ENCODE measurements around the gene MRM2. TPM values are rescaled to one million over a fixed set of nuclear protein-coding genes. Genes with fewer than 3 reads are reported as not detected.

The MRM2 gene
- total RNA-seq: 10 to 100 TPM; 36.7 to 37.8 TPM

DNA sequence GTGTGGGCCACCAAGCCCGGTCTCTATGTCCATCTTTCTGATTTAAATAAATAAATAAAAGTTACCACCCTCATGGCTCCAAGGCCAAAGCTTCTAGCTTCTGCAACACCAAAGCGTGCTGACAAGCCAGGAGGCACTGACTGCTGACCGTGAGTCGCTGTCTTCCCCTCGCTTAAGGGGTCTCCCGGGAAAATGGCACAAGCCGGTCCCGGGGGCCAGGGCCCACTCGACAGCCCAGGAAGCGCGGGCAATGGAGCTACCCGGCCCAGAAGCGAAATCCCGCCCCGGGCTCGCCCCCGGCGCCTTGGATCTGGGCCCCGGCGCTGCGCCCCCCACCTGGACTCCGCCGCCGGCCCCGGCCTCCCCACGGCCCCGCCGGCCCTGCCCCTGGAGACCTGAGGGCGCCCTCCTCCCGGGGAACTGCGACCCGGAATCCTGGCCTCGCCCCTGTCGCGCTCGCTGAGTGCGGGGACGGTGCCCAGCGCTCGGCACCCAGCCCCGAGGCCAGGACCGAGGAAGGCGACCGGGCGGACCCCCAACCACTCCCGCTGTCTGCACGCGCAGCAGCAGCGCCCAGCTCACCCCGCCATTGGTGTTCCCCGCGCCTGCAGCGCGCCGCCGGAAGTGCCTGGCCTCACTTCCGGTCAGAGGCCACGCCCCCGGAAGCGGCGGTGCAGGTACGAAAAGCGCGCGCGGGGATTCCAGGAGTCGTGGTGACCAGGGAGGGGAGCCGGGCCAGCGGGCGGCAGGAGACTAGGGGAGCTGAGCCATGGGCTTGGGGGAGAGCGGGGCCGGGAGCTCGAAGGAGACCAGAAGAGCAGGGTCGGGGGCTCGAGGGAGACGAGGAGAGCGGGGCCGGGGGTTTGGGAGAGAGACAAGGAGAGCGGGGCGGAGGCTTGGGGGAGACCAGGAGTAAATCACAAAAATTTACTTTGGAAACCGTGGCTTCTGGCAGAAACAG lies at the start of gene MRM2, which contains the start of gene NUDT1:
MRM2 (minus strand) TSS at position 626 of the 961 bp plus-strand sequence; CDS start at position 590, 36 bp downstream.
NUDT1 (plus strand) TSS at position 647 of the 961 bp plus-strand sequence. CDS start 2,349 bp downstream, outside the sequence.
- Mint-ChIP-seq H3K27me3 (ENCODE audit: low read depth) (no peaks in the 10 kb centered on the region), H3K27ac (peak within 1 kb of the TSS; percentile 96), H3K4me3 (peak within 1 kb of the TSS; percentile 95), H3K9me3 (ENCODE audit: insufficient read depth) (no peaks in the 10 kb centered on the region), H3K4me1 (ENCODE audit: low read depth) (peaks cover 47% of the 10 kb centered on the region), H3K36me3 (ENCODE audit: low read depth) (peaks cover 37% of the 10 kb centered on the region)
- peak; percentile 86 for ATAC-seq
- POLR2A ChIA-PET: interaction anchor here (0.6 to 2.7 kb wide), 9 partner anchors 9 to 146 kb away, joined by 3 to 15 read pairs (median 3); partner anchors contain the start of gene MAD1L1
- DNase-seq: peak; percentile 75
- CTCF ChIA-PET: interaction anchor here (1.0 to 1.7 kb wide), 5 partner anchors 10 to 738 kb away, joined by 3 to 7 read pairs (median 4); no protein-coding TSS in a partner anchor

DNA sequence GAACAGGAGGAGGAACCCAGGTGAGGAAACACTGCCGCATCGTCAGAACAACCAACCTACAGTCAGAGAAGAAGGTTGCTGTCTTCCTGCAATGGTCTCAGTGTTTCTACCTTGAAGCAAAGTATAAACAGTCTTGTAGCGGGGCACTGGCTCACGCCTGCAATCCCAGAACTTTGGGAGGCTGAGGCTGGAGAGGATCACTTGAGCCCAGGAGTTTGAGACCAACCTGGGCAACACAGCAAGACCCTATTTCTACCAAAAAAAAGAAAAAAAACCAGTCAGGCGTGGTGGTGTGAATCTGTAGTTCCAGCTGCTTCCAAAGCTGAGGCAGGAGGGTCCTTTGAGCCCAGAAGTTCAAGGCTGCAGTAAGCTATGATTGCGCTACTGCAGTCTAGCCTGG lies 48.9 kb upstream of the MRM2 start:
- H3K27ac Mint-ChIP-seq: no peak overlapping the region
- ATAC-seq (no peak), DNase-seq (no peak)
- H3K4me3 Mint-ChIP-seq: no peak overlapping the region
- CTCF ChIA-PET: interaction anchor here (0.6 kb wide), 1 partner anchor 10 kb away, joined by 4 read pairs; no protein-coding TSS in a partner anchor
- no peaks in the 10 kb centered on the region for H3K36me3 Mint-ChIP-seq (ENCODE audit: low read depth)
- no peaks in the 10 kb centered on the region for H3K4me1 Mint-ChIP-seq (ENCODE audit: low read depth)
- no peaks in the 10 kb centered on the region for H3K27me3 Mint-ChIP-seq (ENCODE audit: low read depth)
- POLR2A ChIA-PET: interaction anchor here (0.6 kb wide), 1 partner anchor 36 kb away, joined by 4 read pairs; no protein-coding TSS in a partner anchor
- no peaks in the 10 kb centered on the region for H3K9me3 Mint-ChIP-seq (ENCODE audit: insufficient read depth)

DNA sequence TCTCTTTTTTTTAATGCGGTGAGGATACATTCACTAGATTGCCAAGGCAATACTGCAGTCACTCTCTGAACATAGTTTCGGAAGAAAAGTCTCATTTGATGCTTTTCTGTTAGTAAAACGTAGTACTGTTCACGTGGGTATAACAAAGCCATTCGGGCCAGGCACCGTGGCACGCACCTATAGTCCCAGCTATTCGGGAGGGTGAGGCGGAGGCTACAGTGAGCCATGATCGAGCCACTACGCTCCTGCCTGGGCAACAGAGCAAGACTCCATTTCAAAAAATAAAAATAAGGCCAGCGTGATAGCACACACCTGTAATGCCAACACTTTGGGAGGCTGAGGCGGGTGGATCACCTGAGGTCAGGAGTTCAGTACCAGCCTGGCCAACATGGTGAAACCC lies 47.6 kb upstream of the MRM2 start:
- CTCF ChIA-PET: no interaction called here
- no peak overlapping the region for H3K27ac Mint-ChIP-seq

DNA sequence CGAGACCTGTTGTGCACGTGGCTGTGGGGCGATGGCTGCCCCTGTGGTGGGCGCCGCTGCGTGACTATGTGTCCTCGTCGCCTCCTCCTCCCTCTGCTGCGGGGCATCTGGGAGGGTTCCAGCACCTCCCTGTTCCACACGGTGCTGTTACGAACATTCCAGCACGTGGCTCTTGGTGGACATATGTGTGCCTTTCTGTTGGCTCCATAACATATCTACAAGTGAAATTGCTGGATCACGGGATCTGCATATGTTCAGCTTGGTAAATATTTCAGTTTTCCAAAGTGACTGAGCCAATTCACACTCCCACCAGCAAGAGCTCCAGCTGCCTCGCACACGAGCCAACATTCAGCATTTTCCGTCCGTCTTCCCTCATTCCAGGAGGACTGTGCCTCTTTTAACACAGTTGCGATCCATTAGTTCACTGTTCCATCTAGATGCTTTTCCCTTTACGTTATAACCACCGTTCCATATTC lies 47.1 kb upstream of the MRM2 start:
- Mint-ChIP-seq H3K36me3 (ENCODE audit: low read depth) (no peaks in the 10 kb centered on the region), H3K27me3 (ENCODE audit: low read depth) (no peaks in the 10 kb centered on the region), H3K9me3 (ENCODE audit: insufficient read depth) (no peaks in the 10 kb centered on the region), H3K4me3 (no peak overlapping the region), H3K4me1 (ENCODE audit: low read depth) (no peaks in the 10 kb centered on the region), H3K27ac (no peak overlapping the region)
- ChIA-PET CTCF (no interaction called here), POLR2A (no interaction called here)
- no peak for ATAC-seq
- no peak for DNase-seq

More for the DNA sequence above, 47.6 kb upstream of the MRM2 start:
- POLR2A ChIA-PET: no interaction called here
- Mint-ChIP-seq H3K9me3 (ENCODE audit: insufficient read depth) (no peaks in the 10 kb centered on the region), H3K36me3 (ENCODE audit: low read depth) (no peaks in the 10 kb centered on the region), H3K4me3 (no peak overlapping the region), H3K27me3 (ENCODE audit: low read depth) (no peaks in the 10 kb centered on the region), H3K4me1 (ENCODE audit: low read depth) (no peaks in the 10 kb centered on the region)
- ATAC-seq (no peak), DNase-seq (no peak)

DNA sequence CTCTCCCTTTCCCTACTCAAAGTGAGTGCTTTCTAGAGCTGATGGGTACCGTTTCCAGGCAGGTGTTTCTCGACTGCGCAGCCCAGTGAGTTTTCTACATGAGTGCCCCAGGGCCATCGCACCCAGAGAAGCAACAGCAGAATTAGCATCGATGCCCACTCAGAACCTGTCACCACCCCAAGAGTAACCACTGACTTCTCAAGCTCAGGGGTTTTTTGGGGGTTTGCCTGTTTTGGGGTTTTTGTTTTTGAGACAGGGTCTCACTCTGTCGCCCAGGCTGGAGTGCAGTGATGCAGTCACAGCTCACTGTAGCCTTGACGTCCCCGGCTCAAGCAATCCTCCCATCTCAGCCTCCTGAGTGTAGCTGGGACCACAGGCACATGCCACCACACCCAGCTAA lies 46.5 kb upstream of the MRM2 start:
- ChIA-PET POLR2A (no interaction called here), CTCF (no interaction called here)
- Mint-ChIP-seq H3K4me3 (no peak overlapping the region), H3K27ac (no peak overlapping the region), H3K9me3 (ENCODE audit: insufficient read depth) (no peaks in the 10 kb centered on the region), H3K4me1 (ENCODE audit: low read depth) (no peaks in the 10 kb centered on the region), H3K27me3 (ENCODE audit: low read depth) (no peaks in the 10 kb centered on the region), H3K36me3 (ENCODE audit: low read depth) (no peaks in the 10 kb centered on the region)
- DNase-seq (no peak), ATAC-seq (no peak)

DNA sequence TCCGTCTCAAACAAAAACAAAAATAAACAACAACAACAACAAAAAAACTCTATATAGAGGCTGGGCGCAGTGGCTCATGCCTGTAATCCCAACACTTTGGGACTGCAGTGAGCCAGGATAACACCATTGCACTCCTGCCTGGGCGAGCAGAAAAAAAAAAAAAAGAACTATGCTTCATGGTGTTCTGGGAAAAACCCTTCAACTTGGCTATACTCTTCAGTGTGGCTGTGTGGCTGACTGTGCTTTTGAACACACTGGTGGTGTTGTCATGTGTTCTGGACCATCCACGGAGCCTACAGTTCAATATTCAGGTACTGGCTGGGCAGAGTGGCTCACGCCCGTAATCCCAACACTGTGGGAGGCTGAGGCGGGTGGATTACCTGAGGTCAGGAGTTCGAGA lies 45.7 kb upstream of the MRM2 start:
- Mint-ChIP-seq H3K4me3 (no peak overlapping the region), H3K27me3 (ENCODE audit: low read depth) (no peaks in the 10 kb centered on the region), H3K36me3 (ENCODE audit: low read depth) (no peaks in the 10 kb centered on the region), H3K9me3 (ENCODE audit: insufficient read depth) (no peaks in the 10 kb centered on the region), H3K4me1 (ENCODE audit: low read depth) (no peaks in the 10 kb centered on the region), H3K27ac (no peak overlapping the region)
- ATAC-seq: no peak
- DNase-seq: no peak
- CTCF ChIA-PET: no interaction called here
- POLR2A ChIA-PET: no interaction called here

DNA sequence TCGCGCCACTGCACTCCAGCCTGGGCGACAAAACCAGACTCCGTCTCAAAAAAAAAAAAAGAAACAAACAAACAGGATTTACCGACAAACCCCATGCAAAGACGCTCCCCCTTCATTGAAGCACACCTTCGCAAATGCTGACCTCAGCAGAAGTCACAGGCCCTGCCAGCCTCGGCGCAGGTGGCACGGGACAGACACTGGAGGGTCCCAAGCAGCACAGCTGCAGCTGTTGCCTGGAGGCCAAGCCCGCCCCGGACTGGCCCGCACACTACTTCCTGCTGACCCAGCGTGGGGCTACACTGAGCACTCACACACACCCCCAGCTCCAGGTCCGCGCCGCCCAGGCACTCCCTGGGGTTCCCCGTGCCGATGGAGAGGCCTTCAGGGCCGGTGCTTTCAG lies 41.1 kb upstream of the MRM2 start:
- POLR2A ChIA-PET: interaction anchor here (0.5 kb wide), 1 partner anchor 41 kb away, joined by 3 read pairs; the partner anchor contains the start of genes MRM2 and NUDT1
- H3K4me3 Mint-ChIP-seq: no peak overlapping the region
- H3K27me3 Mint-ChIP-seq (ENCODE audit: low read depth): no peaks in the 10 kb centered on the region
- no peak overlapping the region for H3K27ac Mint-ChIP-seq
- CTCF ChIA-PET: no interaction called here
- no peaks in the 10 kb centered on the region for H3K36me3 Mint-ChIP-seq (ENCODE audit: low read depth)
- H3K9me3 Mint-ChIP-seq (ENCODE audit: insufficient read depth): no peaks in the 10 kb centered on the region
- peaks cover 6% of the 10 kb centered on the region for H3K4me1 Mint-ChIP-seq (ENCODE audit: low read depth)
- DNase-seq (no peak), ATAC-seq (no peak)

DNA sequence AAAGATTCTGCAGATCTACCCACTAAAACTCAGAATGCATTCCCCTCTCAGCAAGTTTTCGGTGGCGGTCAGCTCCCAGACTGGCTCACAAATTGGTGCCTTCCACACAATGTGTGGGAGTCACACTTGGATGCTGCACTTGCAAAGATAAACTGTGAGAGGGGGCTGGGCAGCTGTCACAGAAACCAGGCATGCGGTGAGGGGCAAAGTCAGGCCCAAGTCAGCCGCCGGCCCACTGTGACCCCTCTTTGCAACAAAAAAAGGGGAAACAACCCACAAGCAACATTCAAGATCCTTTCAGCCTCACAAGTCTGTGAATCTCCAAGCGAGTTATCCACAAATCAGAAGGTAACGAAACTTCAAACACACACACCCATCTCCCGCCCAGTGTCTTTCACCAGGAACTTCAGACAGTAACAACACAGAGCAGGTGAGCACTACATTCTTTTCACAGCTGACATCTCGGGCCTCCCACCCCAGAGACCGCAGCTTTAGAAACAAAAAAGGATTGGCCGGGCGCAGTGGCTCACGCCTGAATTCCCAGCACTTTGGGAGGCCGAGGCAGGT lies 40.3 kb upstream of the MRM2 start:
- no peak for ATAC-seq
- Mint-ChIP-seq H3K9me3 (ENCODE audit: insufficient read depth) (no peaks in the 10 kb centered on the region), H3K27ac (peak overlapping the region; percentile 31), H3K4me3 (no peak overlapping the region), H3K36me3 (ENCODE audit: low read depth) (no peaks in the 10 kb centered on the region), H3K27me3 (ENCODE audit: low read depth) (no peaks in the 10 kb centered on the region), H3K4me1 (ENCODE audit: low read depth) (peaks cover 6% of the 10 kb centered on the region)
- CTCF ChIA-PET: no interaction called here
- POLR2A ChIA-PET: no interaction called here
- no peak for DNase-seq

DNA sequence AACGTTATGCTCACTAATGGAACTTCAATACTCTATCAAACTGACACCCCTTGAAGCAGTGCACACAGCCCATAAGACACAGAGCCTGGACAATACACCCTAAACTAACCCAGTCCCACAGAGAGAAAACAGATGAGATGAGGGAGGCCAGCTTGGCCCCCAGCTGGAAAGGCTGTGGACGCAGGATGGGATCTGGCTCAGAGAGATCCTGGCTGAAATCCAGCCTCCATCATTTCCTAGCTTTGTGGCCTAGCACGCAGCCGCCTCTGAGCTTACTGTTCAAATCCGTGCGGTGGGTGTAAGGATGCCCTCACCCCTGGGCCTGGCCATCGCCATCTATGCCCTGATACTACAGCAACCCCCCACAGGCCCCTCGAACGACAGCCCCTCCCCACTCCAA lies 39.5 kb upstream of the MRM2 start:
- Mint-ChIP-seq H3K9me3 (ENCODE audit: insufficient read depth) (no peaks in the 10 kb centered on the region), H3K27ac (no peak overlapping the region), H3K27me3 (ENCODE audit: low read depth) (no peaks in the 10 kb centered on the region), H3K4me3 (no peak overlapping the region), H3K4me1 (ENCODE audit: low read depth) (peaks cover 6% of the 10 kb centered on the region), H3K36me3 (ENCODE audit: low read depth) (no peaks in the 10 kb centered on the region)
- ATAC-seq (no peak), DNase-seq (no peak)
- POLR2A ChIA-PET: no interaction called here
- CTCF ChIA-PET: no interaction called here

DNA sequence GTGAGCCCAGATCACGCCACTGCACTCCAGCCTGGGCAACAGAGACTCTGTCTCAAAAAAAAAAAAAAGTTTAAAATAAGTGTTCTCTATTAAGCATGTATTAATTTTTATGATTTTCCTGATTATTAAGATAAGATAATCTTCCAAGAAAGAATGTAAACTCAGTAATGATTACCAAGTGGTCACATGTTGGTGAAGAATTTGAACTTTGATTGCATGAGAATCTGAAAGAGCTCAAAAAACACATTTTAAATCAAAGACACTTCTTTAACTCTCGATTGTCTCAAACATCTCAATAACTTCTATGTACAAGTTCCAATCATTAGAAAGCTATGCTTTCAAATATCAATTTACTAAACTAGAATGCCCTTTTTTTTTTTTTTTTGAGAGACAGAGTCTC lies 38.4 kb upstream of the MRM2 start:
- ChIA-PET POLR2A (no interaction called here), CTCF (interaction anchor here (1.1 kb wide), 1 partner anchor 67 kb away, joined by 3 read pairs; no protein-coding TSS in a partner anchor)
- no peaks in the 10 kb centered on the region for H3K9me3 Mint-ChIP-seq (ENCODE audit: insufficient read depth)
- DNase-seq (no peak), ATAC-seq (no peak)
- peaks cover 6% of the 10 kb centered on the region for H3K4me1 Mint-ChIP-seq (ENCODE audit: low read depth)
- H3K4me3 Mint-ChIP-seq: no peak overlapping the region
- H3K27ac Mint-ChIP-seq: no peak overlapping the region
- no peaks in the 10 kb centered on the region for H3K27me3 Mint-ChIP-seq (ENCODE audit: low read depth)
- no peaks in the 10 kb centered on the region for H3K36me3 Mint-ChIP-seq (ENCODE audit: low read depth)

DNA sequence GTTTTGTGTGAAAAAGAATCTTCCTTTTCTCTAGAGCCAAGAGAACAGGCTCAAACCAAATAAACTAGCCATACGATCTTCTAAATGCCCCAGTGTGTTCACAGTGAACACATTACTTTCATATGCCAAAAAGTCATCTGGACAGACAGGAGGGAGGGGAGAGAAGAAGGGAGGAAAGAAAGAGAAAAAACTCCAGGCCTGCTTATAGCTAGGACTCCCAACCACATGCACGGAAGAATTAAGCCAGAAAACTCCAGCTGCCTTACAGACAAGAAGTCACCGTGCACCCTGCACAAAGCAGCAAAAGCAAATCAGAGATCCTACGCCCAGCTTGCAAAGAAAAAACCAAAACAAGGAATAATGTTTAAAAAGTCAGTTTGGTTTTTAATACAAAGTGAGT lies 37.9 kb upstream of the MRM2 start:
- ChIA-PET POLR2A (no interaction called here), CTCF (interaction anchor here (1.1 kb wide), 1 partner anchor 68 kb away, joined by 3 read pairs; no protein-coding TSS in a partner anchor)
- Mint-ChIP-seq H3K4me3 (no peak overlapping the region), H3K27me3 (ENCODE audit: low read depth) (no peaks in the 10 kb centered on the region), H3K27ac (peak overlapping the region; percentile 23), H3K9me3 (ENCODE audit: insufficient read depth) (no peaks in the 10 kb centered on the region), H3K4me1 (ENCODE audit: low read depth) (peaks cover 6% of the 10 kb centered on the region), H3K36me3 (ENCODE audit: low read depth) (no peaks in the 10 kb centered on the region)
- no peak for ATAC-seq
- no peak for DNase-seq

DNA sequence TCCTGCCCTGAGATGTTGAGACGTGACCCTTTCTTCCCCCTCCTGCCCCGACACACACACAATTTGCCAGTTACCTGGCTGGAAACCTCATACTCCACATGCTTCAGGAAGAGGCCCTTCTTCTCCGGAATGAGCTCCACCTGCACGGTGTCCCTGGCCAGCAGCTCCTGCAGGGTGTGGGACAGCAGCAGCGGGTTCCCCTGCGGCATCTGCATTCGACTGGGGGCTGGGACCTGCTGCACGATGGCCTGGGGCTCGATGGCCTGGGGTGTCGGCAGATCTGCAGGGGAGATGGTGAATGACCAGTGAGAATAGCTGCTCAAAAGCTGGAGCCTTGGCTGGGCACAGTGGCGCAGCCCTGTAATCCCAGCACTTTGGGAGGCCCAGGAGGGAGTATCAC lies 36.0 kb upstream of the MRM2 start:
- DNase-seq: no peak
- Mint-ChIP-seq H3K36me3 (ENCODE audit: low read depth) (peaks cover 2% of the 10 kb centered on the region), H3K27me3 (ENCODE audit: low read depth) (no peaks in the 10 kb centered on the region), H3K4me3 (no peak overlapping the region), H3K27ac (peak overlapping the region; percentile 52), H3K9me3 (ENCODE audit: insufficient read depth) (no peaks in the 10 kb centered on the region), H3K4me1 (ENCODE audit: low read depth) (peaks cover 6% of the 10 kb centered on the region)
- ChIA-PET POLR2A (no interaction called here), CTCF (no interaction called here)
- no peak for ATAC-seq

All from activated CD8-positive, alpha-beta T cell treated with anti-CD3 and anti-CD28 coated beads, Interleukin-2, amount 10 ng/mL, durations not matched to agents 7 days and 5 days (primary cell).